HG02938 (cell line): ENCODE results near the gene JCHAIN.
"Not testable (repeated sequence)": the region's sequence is repeated elsewhere in the genome, so short reads cannot be mapped to it uniquely, and the experiment has no call there.

Experiments used
- ATAC-seq: cut with Tn5 transposase; IDR thresholded peaks from one replicate; pipeline ENCODE4 v1.9.1; 2021; ENCODE audit warnings: mild to moderate bottlenecking, moderate library complexity; ENCODE audit not compliant: unreplicated experiment

The JCHAIN gene

GRCh38 chr4:70651864-70652506 is 14.3 kb downstream of the JCHAIN start:
- ATAC-seq: peak; percentile 51

GRCh38 chr4:70650741-70651140 is 15.6 kb downstream of the JCHAIN start:
- ATAC-seq: not testable (repeated sequence)

- ATAC-seq: no peak
Observed at GRCh38 chr4:70640192-70640591, 26.1 kb downstream of the JCHAIN start.

- ATAC-seq: peak; percentile 86
Observed at GRCh38 chr4:70637239-70637913, 28.9 kb downstream of the JCHAIN start.

GRCh38 chr4:70634482-70634881 is 31.8 kb downstream of the JCHAIN start:
- no peak for ATAC-seq

GRCh38 chr4:70632028-70632427 is 34.3 kb downstream of the JCHAIN start:
- ATAC-seq: no peak

- ATAC-seq: no peak
Observed at GRCh38 chr4:70630162-70630561, 36.1 kb downstream of the JCHAIN start.

GRCh38 chr4:70629469-70630090 is 36.7 kb downstream of the JCHAIN start:
- ATAC-seq: peak; percentile 77

GRCh38 chr4:70628444-70628843 is 37.9 kb downstream of the JCHAIN start, which contains the start of gene ENAM:
ENAM (plus strand) TSS chr4:70628744; CDS start chr4:70629501, 757 bp downstream.
- ATAC-seq: no peak

GRCh38 chr4:70627620-70628019 is 38.7 kb downstream of the JCHAIN start:
- ATAC-seq: no peak

GRCh38 chr4:70624226-70624793 is 42.0 kb downstream of the JCHAIN start:
- ATAC-seq: no peak

GRCh38 chr4:70623323-70623722 is 43.0 kb downstream of the JCHAIN start:
- no peak for ATAC-seq

GRCh38 chr4:70619778-70620177 is 46.5 kb downstream of the JCHAIN start:
- ATAC-seq: no peak

- ATAC-seq: no peak
Observed at GRCh38 chr4:70619288-70619687, 47.0 kb downstream of the JCHAIN start.

- no peak for ATAC-seq
Observed at GRCh38 chr4:70614184-70614555, 52.1 kb downstream of the JCHAIN start.

- ATAC-seq: peak; percentile 65
Observed at GRCh38 chr4:70613306-70614183, 52.8 kb downstream of the JCHAIN start.

GRCh38 chr4:70608324-70608723 is 58.0 kb downstream of the JCHAIN start:
- no peak for ATAC-seq

GRCh38 chr4:70607334-70607853 is 58.9 kb downstream of the JCHAIN start:
- no peak for ATAC-seq

- no peak for ATAC-seq
Observed at GRCh38 chr4:70606459-70606858, 59.8 kb downstream of the JCHAIN start.
